Neural progenitor cell (in vitro differentiated cells): ENCODE results near the gene LLCFC1. TPM values are rescaled to one million over a fixed set of nuclear protein-coding genes. Genes with fewer than 3 reads are reported as not detected.

Experiments used
- DNase-seq: peaks from one replicate; pipeline ENCODE4 v3.0.0-alpha.2; 2016; ENCODE audit warnings: low spot score
- H2AFZ ChIP-seq: fragments of 200-600 bp; sonication (generic); replicated peaks from 2 replicates; pipeline ENCODE4 v1.6.1; 2016; ENCODE audit warnings: antibody characterized with exemption
- H3F3A ChIP-seq: fragments of 200-600 bp; sonication (generic); 2 replicates; pipeline ENCODE4 v1.6.1; 2016; ENCODE audit warnings: antibody characterized with exemption, low read depth
- H3K27ac ChIP-seq: fragments of 200-600 bp; sonication (generic); 2 replicates; pipeline ENCODE4 v1.5.1; 2016; ENCODE audit warnings: mild to moderate bottlenecking
- H3K27me3 ChIP-seq: fragments of 200-600 bp; sonication (generic); 2 replicates; pipeline ENCODE4 v1.6.1; 2016; ENCODE audit warnings: mild to moderate bottlenecking, moderate library complexity
- H3K36me3 ChIP-seq: fragments of 200-600 bp; sonication (generic); 2 replicates; pipeline ENCODE4 v1.5.1; 2016
- H3K4me1 ChIP-seq: fragments of 200-600 bp; sonication (generic); 2 replicates; pipeline ENCODE4 v1.6.1; 2016; ENCODE audit warnings: mixed run types
- H3K4me2 ChIP-seq: fragments of 200-600 bp; sonication (generic); 2 replicates; pipeline ENCODE4 v1.6.1; 2016
- H3K4me3 ChIP-seq: fragments of 200-600 bp; sonication (generic); 2 replicates; pipeline ENCODE4 v1.5.1; 2016
- H3K79me2 ChIP-seq: fragments of 200-600 bp; sonication (generic); 2 replicates; pipeline ENCODE4 v1.6.1; 2016; ENCODE audit warnings: low read depth
- H3K9ac ChIP-seq: fragments of 200-600 bp; sonication (generic); 2 replicates; pipeline ENCODE4 v1.6.1; 2016
- H3K9me3 ChIP-seq: fragments of 200-600 bp; sonication (generic); 2 replicates; pipeline ENCODE4 v1.5.1; 2016; ENCODE audit warnings: low read depth
- H4K20me1 ChIP-seq: fragments of 200-600 bp; sonication (generic); 2 replicates; pipeline ENCODE4 v1.6.1; 2016; ENCODE audit warnings: low read depth
- H3K27ac Mint-ChIP-seq: 3 replicates; pipeline ENCODE4 v1.8.0; 2021; ENCODE audit warnings: mixed read lengths
- H3K27me3 Mint-ChIP-seq: 2 replicates; pipeline ENCODE4 v1.8.0; 2022; ENCODE audit warnings: low read depth, mild to moderate bottlenecking, inconsistent platforms, moderate library complexity, mixed read lengths; ENCODE audit not compliant: insufficient read depth
- H3K36me3 Mint-ChIP-seq: 3 replicates; pipeline ENCODE4 v1.8.0; 2021; ENCODE audit warnings: mixed read lengths
- H3K4me1 Mint-ChIP-seq: 3 replicates; pipeline ENCODE4 v1.8.0; 2021; ENCODE audit warnings: mixed read lengths
- H3K4me3 Mint-ChIP-seq: 3 replicates; pipeline ENCODE4 v1.8.0; 2021; ENCODE audit warnings: mild to moderate bottlenecking, moderate library complexity, mixed read lengths
- H3K9me3 Mint-ChIP-seq: 3 replicates; pipeline ENCODE4 v1.8.0; 2020; ENCODE audit warnings: mixed read lengths
- CTCF ChIP-seq: fragments of 200-600 bp; sonication (generic); IDR thresholded peaks from 2 replicates; pipeline ENCODE4 v1.5.1; 2017; ENCODE audit warnings: antibody characterized with exemption, mild to moderate bottlenecking
- EZH2 ChIP-seq: fragments of 200-600 bp; sonication (generic); IDR thresholded peaks from 2 replicates; pipeline ENCODE4 v1.6.1; 2017; ENCODE audit warnings: antibody characterized with exemption, mild to moderate bottlenecking, moderate library complexity
- EZH2phosphoT487 ChIP-seq: fragments of 200-600 bp; sonication (generic); IDR thresholded peaks from 2 replicates; pipeline ENCODE4 v1.6.1; 2017; ENCODE audit warnings: antibody characterized with exemption
- total RNA-seq: library from RNA; depleted of rRNA; stranded (reverse); fragments of >200 nt; gene quantifications from 2 replicates; pipeline ENCODE4 v1.2.3, GENCODE V29; 2015; ENCODE audit warnings: low replicate concordance

The LLCFC1 gene
- total RNA-seq, 1 donor from 2014 or later: not detected

- H3K27me3 ChIP-seq: no peaks in the 10 kb centered on the region
- Mint-ChIP-seq H3K4me1 (no peaks in the 10 kb centered on the region), H3K27ac (no peak overlapping the region), H3K9me3 (peaks cover 9% of the 10 kb centered on the region), H3K4me3 (no peak overlapping the region), H3K36me3 (no peaks in the 10 kb centered on the region), H3K27me3 (no peaks in the 10 kb centered on the region)
- no peak overlapping the region for H3K27ac ChIP-seq
- no peaks in the 10 kb centered on the region for H3F3A ChIP-seq
- H3K4me2 ChIP-seq: no peak overlapping the region
- H3K9ac ChIP-seq: no peak overlapping the region
- H3K9me3 ChIP-seq: peaks cover 24% of the 10 kb centered on the region
- H2AFZ ChIP-seq: no peak overlapping the region
- H3K4me1 ChIP-seq: no peaks in the 10 kb centered on the region
- no peak overlapping the region for H3K4me3 ChIP-seq
- DNase-seq: no peak
- H3K79me2 ChIP-seq: no peaks in the 10 kb centered on the region
- peaks cover 7% of the 10 kb centered on the region for H3K36me3 ChIP-seq
- TF ChIP-seq EZH2phosphoT487 (no peak), CTCF (no peak)
- H4K20me1 ChIP-seq: no peaks in the 10 kb centered on the region
These were observed 31.0 kb upstream of the LLCFC1 start for GRCh38 chr7:142908290-142908689.

GRCh38 chr7:142908921-142909890, 30.1 kb upstream of the LLCFC1 start:
- peak overlapping the region; percentile 82 for H2AFZ ChIP-seq
- H3K9me3 ChIP-seq: peaks cover 16% of the 10 kb centered on the region
- peaks cover 7% of the 10 kb centered on the region for H3K9me3 Mint-ChIP-seq
- H3K9ac ChIP-seq: no peak overlapping the region
- H3K27me3 Mint-ChIP-seq: peaks cover 2% of the 10 kb centered on the region
- no peak overlapping the region for H3K27ac ChIP-seq
- H3K4me3 Mint-ChIP-seq: no peak overlapping the region
- H4K20me1 ChIP-seq: no peaks in the 10 kb centered on the region
- H3K36me3 Mint-ChIP-seq: no peaks in the 10 kb centered on the region
- H3F3A ChIP-seq: no peaks in the 10 kb centered on the region
- H3K4me1 ChIP-seq: no peaks in the 10 kb centered on the region
- no peak overlapping the region for H3K4me2 ChIP-seq
- H3K4me1 Mint-ChIP-seq: no peaks in the 10 kb centered on the region
- no peaks in the 10 kb centered on the region for H3K79me2 ChIP-seq
- DNase-seq: peak; percentile 26
- H3K4me3 ChIP-seq: no peak overlapping the region
- TF ChIP-seq EZH2 (no peak), CTCF (peak; percentile 51)
- H3K27ac Mint-ChIP-seq: no peak overlapping the region
- no peaks in the 10 kb centered on the region for H3K36me3 ChIP-seq
- no peaks in the 10 kb centered on the region for H3K27me3 ChIP-seq

- no peak for TF ChIP-seq EZH2
- no peak for TF ChIP-seq CTCF
- no peak for TF ChIP-seq EZH2phosphoT487
- Mint-ChIP-seq H3K9me3 (peaks cover 4% of the 10 kb centered on the region), H3K4me1 (no peaks in the 10 kb centered on the region), H3K27ac (no peak overlapping the region), H3K27me3 (peaks cover 2% of the 10 kb centered on the region), H3K4me3 (no peak overlapping the region), H3K36me3 (no peaks in the 10 kb centered on the region)
- Histone ChIP-seq H3K27me3 (no peaks in the 10 kb centered on the region), H3K4me3 (no peak overlapping the region), H3K4me1 (no peaks in the 10 kb centered on the region), H3K9ac (no peak overlapping the region), H3K36me3 (no peaks in the 10 kb centered on the region), H3K4me2 (no peak overlapping the region), H3K27ac (no peak overlapping the region), H3F3A (no peaks in the 10 kb centered on the region), H2AFZ (no peak overlapping the region), H4K20me1 (no peaks in the 10 kb centered on the region), H3K79me2 (no peaks in the 10 kb centered on the region), H3K9me3 (peaks cover 10% of the 10 kb centered on the region)
- no peak for DNase-seq
These were observed 29.3 kb upstream of the LLCFC1 start for GRCh38 chr7:142910031-142910433.
